Smooth muscle cell (in vitro differentiated cells): Measurements from ENCODE around the gene OR8B2. TPM values are rescaled to one million over a fixed set of nuclear protein-coding genes. Genes with fewer than 3 reads are reported as not detected.
"Not testable (repeated sequence)": the region's sequence is repeated elsewhere in the genome, so short reads cannot be mapped to it uniquely, and the experiment has no call there.

Experiments
- DNase-seq: peaks from one replicate; lab custom pipeline; 2025; ENCODE audit not compliant: unreplicated experiment; lab: John Stamatoyannopoulos, UW
- H2AFZ ChIP-seq: fragments of 200-600 bp; sonication (generic); 2 replicates; pipeline ENCODE4 v1.6.0; 2016; ENCODE audit warnings: antibody characterized with exemption, low read depth, mild to moderate bottlenecking
- H3F3A ChIP-seq: fragments of 200-600 bp; sonication (generic); 2 replicates; pipeline ENCODE4 v1.6.0; 2017; ENCODE audit warnings: antibody characterized with exemption, low read depth
- H3K27ac ChIP-seq: fragments of 200-600 bp; sonication (generic); 2 replicates; pipeline ENCODE4 v1.5.1; 2016; ENCODE audit warnings: low read depth, mild to moderate bottlenecking
- H3K27me3 ChIP-seq: fragments of 200-600 bp; sonication (generic); 2 replicates; pipeline ENCODE4 v1.6.1; 2016; ENCODE audit warnings: low read depth, mild to moderate bottlenecking
- H3K36me3 ChIP-seq: fragments of 200-600 bp; sonication (generic); 2 replicates; pipeline ENCODE4 v1.5.1; 2016; ENCODE audit warnings: low read depth
- H3K4me1 ChIP-seq: fragments of 200-600 bp; sonication (generic); 2 replicates; pipeline ENCODE4 v1.5.1; 2016; ENCODE audit warnings: low read depth
- H3K4me2 ChIP-seq: fragments of 200-600 bp; sonication (generic); 2 replicates; pipeline ENCODE4 v1.6.0; 2016; ENCODE audit warnings: mild to moderate bottlenecking
- H3K4me3 ChIP-seq: fragments of 200-600 bp; sonication (generic); 2 replicates; pipeline ENCODE4 v1.5.1; 2016; ENCODE audit warnings: mild to moderate bottlenecking
- H3K79me2 ChIP-seq: fragments of 200-600 bp; sonication (generic); 2 replicates; pipeline ENCODE4 v1.6.0; 2016; ENCODE audit warnings: low read depth, mild to moderate bottlenecking
- H3K9ac ChIP-seq: fragments of 200-600 bp; sonication (generic); 2 replicates; pipeline ENCODE4 v1.6.0; 2016; ENCODE audit warnings: low read depth
- H3K9me3 ChIP-seq: fragments of 200-600 bp; sonication (generic); replicated peaks from 2 replicates; pipeline ENCODE4 v1.5.1; 2016; ENCODE audit warnings: low read depth
- H4K20me1 ChIP-seq: fragments of 200-600 bp; sonication (generic); 2 replicates; pipeline ENCODE4 v1.6.0; 2016; ENCODE audit warnings: low read depth
- WGBS: methylation state at CpG from one replicate; pipeline ENCODE4 v1.1.7; 2016; ENCODE audit warnings: low lambda C conversion rate; 5-methylcytosine and 5-hydroxymethylcytosine counted together
- polyA plus RNA-seq: library from polyadenylated mRNA; unstranded; fragments of >200 nt; fragmentation: Nextera tagmentation; extraction: Ambion mirVana; gene quantifications from 2 replicates; pipeline ENCODE4 v1.2.1, GENCODE V29; 2016
- total RNA-seq: library from RNA; depleted of rRNA; stranded (reverse); fragments of >200 nt; gene quantifications from 2 replicates; pipeline ENCODE4 v1.2.3, GENCODE V29; 2014
- TF ChIP-seq, protein P1 (sequence below): fragments of 200-600 bp; sonication (generic); IDR thresholded peaks from 2 replicates; pipeline ENCODE4 v1.5.1; 2017; ENCODE audit warnings: borderline replicate concordance, mild to moderate bottlenecking, antibody characterized with exemption; ENCODE audit not compliant: insufficient read depth, poor library complexity, severe bottlenecking

The OR8B2 gene
- total and polyA plus RNA-seq, 2 experiments from 2014 or later, result not detected

- no peak for DNase-seq
- H3K9ac ChIP-seq, result no peak overlapping the region
- H3K4me1 ChIP-seq, result no peaks in the 10 kb centered on the region
- no peaks in the 10 kb centered on the region for H3K27me3 ChIP-seq
- TF ChIP-seq, protein P1, sequence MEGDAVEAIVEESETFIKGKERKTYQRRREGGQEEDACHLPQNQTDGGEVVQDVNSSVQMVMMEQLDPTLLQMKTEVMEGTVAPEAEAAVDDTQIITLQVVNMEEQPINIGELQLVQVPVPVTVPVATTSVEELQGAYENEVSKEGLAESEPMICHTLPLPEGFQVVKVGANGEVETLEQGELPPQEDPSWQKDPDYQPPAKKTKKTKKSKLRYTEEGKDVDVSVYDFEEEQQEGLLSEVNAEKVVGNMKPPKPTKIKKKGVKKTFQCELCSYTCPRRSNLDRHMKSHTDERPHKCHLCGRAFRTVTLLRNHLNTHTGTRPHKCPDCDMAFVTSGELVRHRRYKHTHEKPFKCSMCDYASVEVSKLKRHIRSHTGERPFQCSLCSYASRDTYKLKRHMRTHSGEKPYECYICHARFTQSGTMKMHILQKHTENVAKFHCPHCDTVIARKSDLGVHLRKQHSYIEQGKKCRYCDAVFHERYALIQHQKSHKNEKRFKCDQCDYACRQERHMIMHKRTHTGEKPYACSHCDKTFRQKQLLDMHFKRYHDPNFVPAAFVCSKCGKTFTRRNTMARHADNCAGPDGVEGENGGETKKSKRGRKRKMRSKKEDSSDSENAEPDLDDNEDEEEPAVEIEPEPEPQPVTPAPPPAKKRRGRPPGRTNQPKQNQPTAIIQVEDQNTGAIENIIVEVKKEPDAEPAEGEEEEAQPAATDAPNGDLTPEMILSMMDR, result no peak
- H3K9me3 ChIP-seq, result no peaks in the 10 kb centered on the region
- H3K79me2 ChIP-seq, result no peaks in the 10 kb centered on the region
- WGBS, result 82% methylated on average over 3 of the region's 3 CpGs
- no peaks in the 10 kb centered on the region for H4K20me1 ChIP-seq
- H3K36me3 ChIP-seq, result no peaks in the 10 kb centered on the region
- no peak overlapping the region for H3K27ac ChIP-seq
- H3K4me2 ChIP-seq, result no peak overlapping the region
- no peaks in the 10 kb centered on the region for H3F3A ChIP-seq
- no peak overlapping the region for H2AFZ ChIP-seq
- H3K4me3 ChIP-seq, result no peak overlapping the region
Observed at GRCh38 chr11:124394408-124394807, 10.1 kb upstream of the OR8B2 start.

DNA sequence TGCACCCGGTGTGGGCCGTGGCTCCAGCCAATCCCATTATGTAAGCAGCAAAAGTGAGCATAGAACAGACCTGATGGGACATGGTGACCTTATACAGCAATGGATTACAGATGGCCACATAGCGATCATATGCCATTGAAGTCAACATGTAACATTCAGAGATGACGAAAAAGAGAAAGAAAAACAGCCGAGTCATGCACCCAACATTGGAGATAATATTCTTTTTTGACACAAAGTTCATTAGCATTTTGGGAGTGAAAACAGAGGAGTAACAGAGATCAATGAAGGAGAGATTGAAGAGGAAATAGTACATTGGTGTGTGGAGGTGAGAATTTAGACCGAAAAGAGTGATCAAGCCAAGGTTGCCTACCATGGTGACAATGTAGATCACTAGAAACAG lies 1.4 kb downstream of the OR8B2 start:
- 93% methylated on average over 4 of the region's 6 CpGs for WGBS
- not testable (repeated sequence) for H3K79me2 ChIP-seq

DNA sequence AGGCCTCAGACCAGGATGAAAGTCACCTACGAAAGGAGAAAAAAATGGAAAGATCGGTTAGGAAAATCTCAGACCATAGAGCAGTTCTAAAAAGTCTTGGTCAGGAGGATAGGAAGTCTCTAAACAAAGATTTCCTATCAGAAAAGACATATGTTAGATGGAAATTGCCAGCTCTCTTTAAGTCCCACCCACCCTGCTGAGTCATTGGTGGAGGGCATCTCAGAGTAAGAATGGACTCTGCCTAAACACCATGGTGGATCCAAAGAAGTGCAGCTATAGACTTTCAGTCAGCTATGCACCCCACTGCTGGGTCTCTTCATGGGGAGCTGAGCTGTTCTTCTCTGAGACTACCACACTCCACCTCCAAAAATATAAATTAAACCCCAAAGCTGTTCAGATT lies 3.7 kb downstream of the OR8B2 start:
- TF ChIP-seq, protein P1, result no peak
- no peaks in the 10 kb centered on the region for H3K9me3 ChIP-seq
- 95% methylated on average over 2 of the region's 2 CpGs for WGBS

More for the DNA sequence above, 1.4 kb downstream of the OR8B2 start:
- H3K27ac ChIP-seq, H3K27me3 ChIP-seq, H3K9ac ChIP-seq, H3K36me3 ChIP-seq, H3F3A ChIP-seq, H3K4me3 ChIP-seq, H3K9me3 ChIP-seq, DNase-seq, H4K20me1 ChIP-seq, H3K4me1 ChIP-seq, H3K4me2 ChIP-seq, H2AFZ ChIP-seq: not testable (repeated sequence)

GRCh38 chr11:124376280-124376679 lies 8.0 kb downstream of the OR8B2 start:
- no peaks in the 10 kb centered on the region for H3K9me3 ChIP-seq
- H3K4me3 ChIP-seq, result no peak overlapping the region
- no peak overlapping the region for H2AFZ ChIP-seq
- no peaks in the 10 kb centered on the region for H3K4me1 ChIP-seq
- H3F3A ChIP-seq, result no peaks in the 10 kb centered on the region
- no peaks in the 10 kb centered on the region for H3K79me2 ChIP-seq
- no peak for DNase-seq
- no peaks in the 10 kb centered on the region for H3K36me3 ChIP-seq
- H3K27ac ChIP-seq, result no peak overlapping the region
- H3K4me2 ChIP-seq, result no peak overlapping the region
- TF ChIP-seq, protein P1, result no peak
- H4K20me1 ChIP-seq, result no peaks in the 10 kb centered on the region
- no peaks in the 10 kb centered on the region for H3K27me3 ChIP-seq
- no peak overlapping the region for H3K9ac ChIP-seq
- 72% methylated on average over 3 of the region's 3 CpGs for WGBS

More for the DNA sequence above, 3.7 kb downstream of the OR8B2 start:
- Histone ChIP-seq H3K9ac (no peak overlapping the region), H3K4me1 (no peaks in the 10 kb centered on the region), H3F3A (no peaks in the 10 kb centered on the region), H2AFZ (no peak overlapping the region), H4K20me1 (no peaks in the 10 kb centered on the region), H3K4me2 (no peak overlapping the region), H3K27me3 (no peaks in the 10 kb centered on the region), H3K36me3 (no peaks in the 10 kb centered on the region), H3K27ac (no peak overlapping the region), H3K4me3 (no peak overlapping the region), H3K79me2 (no peaks in the 10 kb centered on the region)
- no peak for DNase-seq
